Neural cell (in vitro differentiated cells): ENCODE measurements around the gene C1orf210. TPM values are rescaled to one million over a fixed set of nuclear protein-coding genes. Genes with fewer than 3 reads are reported as not detected.

ENCODE experiments used
- H2AFZ ChIP-seq: fragments of 200-600, 300-800 bp; sonication (generic), shearing (Covaris generic); 2 replicates; pipeline ENCODE4 v1.6.0; 2014; ENCODE audit warnings: low read depth, mild to moderate bottlenecking, antibody characterized with exemption, low read length, moderate library complexity
- H3F3A ChIP-seq: fragments of 200-600 bp; shearing (Covaris generic); 2 replicates; pipeline ENCODE4 v1.6.1; 2016; ENCODE audit warnings: mild to moderate bottlenecking, moderate library complexity, mixed read lengths, antibody characterized with exemption, low read length; ENCODE audit not compliant: insufficient read depth, poor library complexity, severe bottlenecking
- H3K27ac ChIP-seq: fragments of 200-600, 300-800 bp; sonication (generic), shearing (Covaris generic); 2 replicates; pipeline ENCODE4 v1.5.1; 2014; ENCODE audit warnings: mild to moderate bottlenecking, low read length, moderate library complexity
- H3K27me3 ChIP-seq: fragments of 300-800, 200-600 bp; sonication (generic), shearing (Covaris generic); 2 replicates; pipeline ENCODE4 v1.6.0; 2014; ENCODE audit warnings: mild to moderate bottlenecking, low read depth, low read length, moderate library complexity; ENCODE audit not compliant: insufficient read depth
- H3K36me3 ChIP-seq: fragments of 300-800, 200-600 bp; sonication (generic), shearing (Covaris generic); 2 replicates; pipeline ENCODE4 v1.5.1; 2014; ENCODE audit warnings: mild to moderate bottlenecking, antibody characterized with exemption, low read length, moderate library complexity; ENCODE audit not compliant: insufficient read depth
- H3K4me2 ChIP-seq: fragments of 300-800, 200-600 bp; sonication (generic), shearing (Covaris generic); 2 replicates; pipeline ENCODE4 v1.6.0; 2014; ENCODE audit warnings: mild to moderate bottlenecking, low read length
- H3K4me3 ChIP-seq: fragments of 300-800, 200-600 bp; sonication (generic), shearing (Covaris generic); 2 replicates; pipeline ENCODE4 v1.5.1; 2014; ENCODE audit warnings: mild to moderate bottlenecking, low read length, moderate library complexity
- H3K79me2 ChIP-seq: fragments of 200-600 bp; shearing (Covaris generic); replicated peaks from 2 replicates; pipeline ENCODE4 v1.6.0; 2014; ENCODE audit warnings: mild to moderate bottlenecking, low read length, moderate library complexity; ENCODE audit not compliant: insufficient read depth
- H3K9ac ChIP-seq: fragments of 300-800, 200-600 bp; sonication (generic), shearing (Covaris generic); 2 replicates; pipeline ENCODE4 v1.6.1; 2016; ENCODE audit warnings: mild to moderate bottlenecking, low read length, mixed read lengths
- H3K9me2 ChIP-seq: fragments of 200-600 bp; shearing (Covaris generic); 2 replicates; pipeline ENCODE4 v1.6.1; 2016; ENCODE audit warnings: mild to moderate bottlenecking, low read length, mixed read lengths; ENCODE audit not compliant: insufficient read depth
- H3K9me3 ChIP-seq: fragments of 200-600, 300-800 bp; sonication (generic), shearing (Covaris generic); 2 replicates; pipeline ENCODE4 v1.6.1; 2016; ENCODE audit warnings: mild to moderate bottlenecking, mixed run types, low read length, moderate library complexity, mixed read lengths
- H4K20me1 ChIP-seq: fragments of 200-600 bp; shearing (Covaris generic); 2 replicates; pipeline ENCODE4 v1.6.1; 2016; ENCODE audit warnings: mild to moderate bottlenecking, mixed run types; ENCODE audit not compliant: insufficient read depth
- EP300 ChIP-seq: fragments of 450-650 bp; conservative IDR thresholded peaks from 2 replicates; pipeline ENCODE4 v1.6.1; 2014; ENCODE audit warnings: antibody characterized with exemption, mild to moderate bottlenecking, moderate library complexity; ENCODE audit not compliant: poor library complexity, severe bottlenecking
- EZH2 ChIP-seq: fragments of 200-600, 300-800 bp; shearing (Covaris generic), sonication (generic); IDR thresholded peaks from 2 replicates; pipeline ENCODE4 v1.6.1; 2014; ENCODE audit warnings: antibody characterized with exemption, low read length, borderline replicate concordance, mild to moderate bottlenecking; ENCODE audit not compliant: insufficient read depth, poor library complexity, severe bottlenecking
- MXI1 ChIP-seq: fragments of 450-650 bp; conservative IDR thresholded peaks from 2 replicates; pipeline ENCODE4 v1.6.1; 2014; ENCODE audit warnings: antibody characterized with exemption, mild to moderate bottlenecking; ENCODE audit not compliant: poor library complexity, severe bottlenecking
- POLR2AphosphoS5 ChIP-seq: IDR thresholded peaks from 2 replicates; pipeline ENCODE4 v1.6.1; 2012
- RAD21 ChIP-seq: fragments of 450-650 bp; conservative IDR thresholded peaks from 2 replicates; pipeline ENCODE4 v1.6.1; 2014; ENCODE audit warnings: antibody characterized with exemption, mild to moderate bottlenecking, moderate library complexity
- SMC3 ChIP-seq: fragments of 450-650 bp; conservative IDR thresholded peaks from 2 replicates; pipeline ENCODE4 v1.6.1; 2014; ENCODE audit warnings: antibody characterized with exemption, mild to moderate bottlenecking, moderate library complexity; ENCODE audit not compliant: poor library complexity
- TAF1 ChIP-seq: IDR thresholded peaks from 2 replicates; pipeline ENCODE4 v1.6.1; 2012; ENCODE audit warnings: low read depth
- polyA plus RNA-seq: library from polyadenylated mRNA; depleted of rRNA; stranded (reverse); fragments of >200 nt; gene quantifications from 2 replicates; pipeline ENCODE4 v1.2.3, GENCODE V29; 2014
- TF ChIP-seq, protein P1 (sequence below): IDR thresholded peaks from 2 replicates; pipeline ENCODE4 v1.6.1; 2012; ENCODE audit warnings: borderline replicate concordance
- TF ChIP-seq, protein P2 (sequence below): fragments of 450-650 bp; IDR thresholded peaks from 2 replicates; pipeline ENCODE4 v1.5.1; 2014; ENCODE audit warnings: antibody characterized with exemption, mild to moderate bottlenecking, moderate library complexity; ENCODE audit not compliant: poor library complexity, severe bottlenecking

The C1orf210 gene
- polyA plus RNA-seq, 1 donor from 2014 or later: not detected

DNA sequence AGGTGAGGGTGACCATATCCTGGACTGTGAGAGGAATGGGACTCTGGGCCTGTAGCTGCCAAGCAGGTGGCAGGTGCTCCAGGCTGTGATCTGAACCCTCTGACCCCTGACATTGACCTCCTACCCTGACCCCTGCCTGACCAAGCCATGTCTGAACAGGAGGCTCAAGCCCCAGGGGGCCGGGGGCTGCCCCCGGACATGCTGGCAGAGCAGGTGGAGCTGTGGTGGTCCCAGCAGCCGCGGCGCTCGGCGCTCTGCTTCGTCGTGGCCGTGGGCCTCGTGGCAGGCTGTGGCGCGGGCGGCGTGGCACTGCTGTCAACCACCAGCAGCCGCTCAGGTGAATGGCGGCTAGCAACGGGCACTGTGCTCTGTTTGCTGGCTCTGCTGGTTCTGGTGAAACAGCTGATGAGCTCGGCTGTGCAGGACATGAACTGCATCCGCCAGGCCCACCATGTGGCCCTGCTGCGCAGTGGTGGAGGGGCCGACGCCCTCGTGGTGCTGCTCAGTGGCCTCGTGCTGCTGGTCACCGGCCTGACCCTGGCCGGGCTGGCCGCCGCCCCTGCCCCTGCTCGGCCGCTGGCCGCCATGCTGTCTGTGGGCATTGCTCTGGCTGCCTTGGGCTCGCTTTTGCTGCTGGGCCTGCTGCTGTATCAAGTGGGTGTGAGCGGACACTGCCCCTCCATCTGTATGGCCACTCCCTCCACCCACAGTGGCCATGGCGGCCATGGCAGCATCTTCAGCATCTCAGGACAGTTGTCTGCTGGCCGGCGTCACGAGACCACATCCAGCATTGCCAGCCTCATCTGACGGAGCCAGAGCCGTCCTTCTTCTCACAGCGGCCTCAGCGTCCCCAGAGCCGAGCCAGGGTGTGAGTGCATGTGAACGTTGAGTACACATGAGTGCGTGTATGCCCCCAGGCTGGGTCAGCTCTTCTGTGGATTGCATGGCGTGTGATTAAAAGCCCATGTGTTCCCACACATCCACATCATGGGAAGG lies 12.5 kb downstream of the C1orf210 start:
- Histone ChIP-seq H2AFZ (no peak overlapping the region), H3K79me2 (no peaks in the 10 kb centered on the region), H3K4me2 (no peak overlapping the region), H3K9me3 (no peaks in the 10 kb centered on the region), H3K27ac (no peak overlapping the region), H4K20me1 (no peaks in the 10 kb centered on the region), H3K9me2 (no peaks in the 10 kb centered on the region), H3K9ac (no peak overlapping the region), H3K36me3 (no peaks in the 10 kb centered on the region), H3K27me3 (no peaks in the 10 kb centered on the region), H3F3A (no peaks in the 10 kb centered on the region), H3K4me3 (no peak overlapping the region)
- TF ChIP-seq, protein P1, sequence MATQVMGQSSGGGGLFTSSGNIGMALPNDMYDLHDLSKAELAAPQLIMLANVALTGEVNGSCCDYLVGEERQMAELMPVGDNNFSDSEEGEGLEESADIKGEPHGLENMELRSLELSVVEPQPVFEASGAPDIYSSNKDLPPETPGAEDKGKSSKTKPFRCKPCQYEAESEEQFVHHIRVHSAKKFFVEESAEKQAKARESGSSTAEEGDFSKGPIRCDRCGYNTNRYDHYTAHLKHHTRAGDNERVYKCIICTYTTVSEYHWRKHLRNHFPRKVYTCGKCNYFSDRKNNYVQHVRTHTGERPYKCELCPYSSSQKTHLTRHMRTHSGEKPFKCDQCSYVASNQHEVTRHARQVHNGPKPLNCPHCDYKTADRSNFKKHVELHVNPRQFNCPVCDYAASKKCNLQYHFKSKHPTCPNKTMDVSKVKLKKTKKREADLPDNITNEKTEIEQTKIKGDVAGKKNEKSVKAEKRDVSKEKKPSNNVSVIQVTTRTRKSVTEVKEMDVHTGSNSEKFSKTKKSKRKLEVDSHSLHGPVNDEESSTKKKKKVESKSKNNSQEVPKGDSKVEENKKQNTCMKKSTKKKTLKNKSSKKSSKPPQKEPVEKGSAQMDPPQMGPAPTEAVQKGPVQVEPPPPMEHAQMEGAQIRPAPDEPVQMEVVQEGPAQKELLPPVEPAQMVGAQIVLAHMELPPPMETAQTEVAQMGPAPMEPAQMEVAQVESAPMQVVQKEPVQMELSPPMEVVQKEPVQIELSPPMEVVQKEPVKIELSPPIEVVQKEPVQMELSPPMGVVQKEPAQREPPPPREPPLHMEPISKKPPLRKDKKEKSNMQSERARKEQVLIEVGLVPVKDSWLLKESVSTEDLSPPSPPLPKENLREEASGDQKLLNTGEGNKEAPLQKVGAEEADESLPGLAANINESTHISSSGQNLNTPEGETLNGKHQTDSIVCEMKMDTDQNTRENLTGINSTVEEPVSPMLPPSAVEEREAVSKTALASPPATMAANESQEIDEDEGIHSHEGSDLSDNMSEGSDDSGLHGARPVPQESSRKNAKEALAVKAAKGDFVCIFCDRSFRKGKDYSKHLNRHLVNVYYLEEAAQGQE: no peak
- TF ChIP-seq TAF1 (no peak), EZH2 (no peak), MXI1 (no peak), EP300 (no peak), SMC3 (no peak), POLR2AphosphoS5 (no peak)
- TF ChIP-seq, protein P2, sequence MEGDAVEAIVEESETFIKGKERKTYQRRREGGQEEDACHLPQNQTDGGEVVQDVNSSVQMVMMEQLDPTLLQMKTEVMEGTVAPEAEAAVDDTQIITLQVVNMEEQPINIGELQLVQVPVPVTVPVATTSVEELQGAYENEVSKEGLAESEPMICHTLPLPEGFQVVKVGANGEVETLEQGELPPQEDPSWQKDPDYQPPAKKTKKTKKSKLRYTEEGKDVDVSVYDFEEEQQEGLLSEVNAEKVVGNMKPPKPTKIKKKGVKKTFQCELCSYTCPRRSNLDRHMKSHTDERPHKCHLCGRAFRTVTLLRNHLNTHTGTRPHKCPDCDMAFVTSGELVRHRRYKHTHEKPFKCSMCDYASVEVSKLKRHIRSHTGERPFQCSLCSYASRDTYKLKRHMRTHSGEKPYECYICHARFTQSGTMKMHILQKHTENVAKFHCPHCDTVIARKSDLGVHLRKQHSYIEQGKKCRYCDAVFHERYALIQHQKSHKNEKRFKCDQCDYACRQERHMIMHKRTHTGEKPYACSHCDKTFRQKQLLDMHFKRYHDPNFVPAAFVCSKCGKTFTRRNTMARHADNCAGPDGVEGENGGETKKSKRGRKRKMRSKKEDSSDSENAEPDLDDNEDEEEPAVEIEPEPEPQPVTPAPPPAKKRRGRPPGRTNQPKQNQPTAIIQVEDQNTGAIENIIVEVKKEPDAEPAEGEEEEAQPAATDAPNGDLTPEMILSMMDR: no peak

DNA sequence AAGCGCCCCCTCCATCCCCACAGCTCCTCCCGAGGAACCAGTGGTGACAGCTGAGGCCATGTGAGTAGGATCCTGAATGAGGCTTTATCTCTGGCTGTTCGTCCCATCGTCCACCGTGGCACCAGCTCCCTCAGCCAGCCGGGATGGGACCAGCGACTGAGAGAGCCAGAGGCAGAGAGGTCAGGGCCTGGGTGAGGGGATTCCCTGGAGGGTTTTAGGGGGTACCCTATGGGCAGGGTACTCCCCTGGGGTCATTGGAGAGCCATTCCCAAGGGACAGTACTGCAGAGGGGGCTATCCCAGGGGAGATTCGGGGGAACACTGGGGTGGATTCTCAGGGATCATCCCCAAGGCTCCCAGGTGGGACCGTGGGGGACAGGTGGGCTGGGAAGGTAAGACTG lies 13.2 kb downstream of the C1orf210 start:
- no peaks in the 10 kb centered on the region for H4K20me1 ChIP-seq
- H3K4me3 ChIP-seq: no peak overlapping the region
- no peaks in the 10 kb centered on the region for H3K79me2 ChIP-seq
- no peak overlapping the region for H3K4me2 ChIP-seq
- H3K36me3 ChIP-seq: no peaks in the 10 kb centered on the region
- H3K27ac ChIP-seq: no peak overlapping the region
- H3K9me3 ChIP-seq: no peaks in the 10 kb centered on the region
- H2AFZ ChIP-seq: no peak overlapping the region
- H3K27me3 ChIP-seq: no peaks in the 10 kb centered on the region
- H3K9me2 ChIP-seq: no peaks in the 10 kb centered on the region
- no peaks in the 10 kb centered on the region for H3F3A ChIP-seq
- TF ChIP-seq EZH2: no peak
- TF ChIP-seq RAD21: no peak
- TF ChIP-seq, protein P1: no peak
- TF ChIP-seq SMC3: no peak
- TF ChIP-seq, protein P2: no peak
- TF ChIP-seq MXI1: no peak
- TF ChIP-seq EP300: no peak
- TF ChIP-seq TAF1: no peak
- no peak for TF ChIP-seq POLR2AphosphoS5
- H3K9ac ChIP-seq: no peak overlapping the region
